Peyer's patch (tissue), 4 donors: Measurements from ENCODE around the gene BDNF. TPM values are rescaled to one million over a fixed set of nuclear protein-coding genes. Genes with fewer than 3 reads are reported as not detected.

Experiments
- DNase-seq, 3 donors: peaks; one replicate each; pipeline ENCODE4 v3.0.0-alpha.2; 2017 to 2019
- H3K27ac ChIP-seq, 4 donors: fragments of 200-600 bp; sonication (generic); one replicate each; pipeline ENCODE4 v1.5.1; 2016 to 2019
- H3K27me3 ChIP-seq, 2 donors: fragments of 200-600 bp; sonication (generic); one replicate each; pipeline ENCODE4 v1.5.1; 2019
- H3K36me3 ChIP-seq, 3 donors: fragments of 200-600 bp; sonication (generic); one replicate each; pipeline ENCODE4 v1.5.1; 2016 to 2019
- H3K4me1 ChIP-seq, 4 donors: fragments of 200-600 bp; sonication (generic); one replicate each; pipeline ENCODE4 v1.5.1; 2016 to 2019
- H3K4me3 ChIP-seq, 4 donors: fragments of 200-600 bp; sonication (generic); 1 replicate in 3 of 4; 2 replicates in 1 of 4; pipeline ENCODE4 v1.5.1; 2016 to 2019; ENCODE audit warnings: mild to moderate bottlenecking in 1 of 4
- H3K9me3 ChIP-seq, 4 donors: fragments of 200-600 bp; sonication (generic); one replicate each; pipeline ENCODE4 v1.5.1; 2016 to 2019; ENCODE audit warnings: mild to moderate bottlenecking in 1 of 4
- POLR2A ChIP-seq, 2 donors: fragments of 450-650 bp; IDR thresholded peaks; one replicate each; pipeline ENCODE4 v1.5.1; 2017; ENCODE audit warnings: antibody characterized with exemption in 2 of 2, mild to moderate bottlenecking in 2 of 2, moderate library complexity in 2 of 2
- total RNA-seq, 4 donors: library from RNA; depleted of rRNA; stranded (reverse); fragments of >200 nt; gene quantifications; one replicate each; pipeline ENCODE4 v1.1.0, GENCODE V29; 2016
- TF ChIP-seq, protein P1 (sequence below), 6 experiments: fragments of 450-650 bp in 4 of 6; fragments of 200-600 bp in 2 of 6; sonication (generic) in 1 of 6; IDR thresholded peaks; one replicate each; pipeline ENCODE4 v1.5.1; 2017 to 2019; ENCODE audit warnings: antibody characterized with exemption in 6 of 6, mild to moderate bottlenecking in 3 of 6, moderate library complexity in 1 of 6

The BDNF gene
- total RNA-seq, 4 donors from 2014 or later = 0.53 to 1.3 TPM; not detected in 2

DNA sequence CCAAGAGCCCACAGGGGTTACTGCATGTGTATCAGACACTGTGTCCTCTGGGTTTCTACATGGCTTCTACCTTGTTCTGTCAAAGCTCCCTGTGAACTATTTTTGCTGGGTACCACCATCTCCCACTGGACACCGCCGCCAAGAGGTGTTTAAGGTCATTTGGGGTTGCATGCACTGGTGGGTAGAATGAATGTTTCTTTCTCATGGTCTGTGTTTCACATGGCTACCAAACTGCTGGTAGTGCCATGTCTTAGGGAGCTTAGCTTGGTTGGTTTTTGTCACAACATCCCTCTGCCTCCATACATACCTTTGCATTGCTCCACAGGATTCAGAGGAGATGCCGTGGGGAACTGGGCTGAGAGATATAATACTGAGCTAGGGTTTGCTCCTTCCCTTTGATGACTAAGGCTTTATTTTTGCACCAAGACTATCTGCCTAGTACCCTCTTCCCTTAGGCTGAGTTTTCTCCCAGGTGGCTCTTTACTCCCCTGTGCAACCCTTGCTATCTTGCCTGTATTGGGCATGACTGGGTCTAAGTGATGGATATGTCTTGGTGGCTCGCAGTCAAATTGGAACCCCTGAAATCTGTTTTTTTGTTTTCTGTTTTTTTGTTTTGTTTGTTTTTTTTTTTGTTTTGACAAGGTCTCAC, 73.2 kb downstream of the BDNF start:
- Histone ChIP-seq H3K4me3 (no peak overlapping the region), H3K27ac (no peak overlapping the region), H3K36me3 (no peaks in the 10 kb centered on the region), H3K9me3 (no peaks in the 10 kb centered on the region), H3K4me1 (no peaks in the 10 kb centered on the region), H3K27me3 (no peaks in the 10 kb centered on the region)
- DNase-seq = no peak
- TF ChIP-seq POLR2A (IDR thresholded peaks at IDR 0.05) = no peak
- TF ChIP-seq, protein P1, sequence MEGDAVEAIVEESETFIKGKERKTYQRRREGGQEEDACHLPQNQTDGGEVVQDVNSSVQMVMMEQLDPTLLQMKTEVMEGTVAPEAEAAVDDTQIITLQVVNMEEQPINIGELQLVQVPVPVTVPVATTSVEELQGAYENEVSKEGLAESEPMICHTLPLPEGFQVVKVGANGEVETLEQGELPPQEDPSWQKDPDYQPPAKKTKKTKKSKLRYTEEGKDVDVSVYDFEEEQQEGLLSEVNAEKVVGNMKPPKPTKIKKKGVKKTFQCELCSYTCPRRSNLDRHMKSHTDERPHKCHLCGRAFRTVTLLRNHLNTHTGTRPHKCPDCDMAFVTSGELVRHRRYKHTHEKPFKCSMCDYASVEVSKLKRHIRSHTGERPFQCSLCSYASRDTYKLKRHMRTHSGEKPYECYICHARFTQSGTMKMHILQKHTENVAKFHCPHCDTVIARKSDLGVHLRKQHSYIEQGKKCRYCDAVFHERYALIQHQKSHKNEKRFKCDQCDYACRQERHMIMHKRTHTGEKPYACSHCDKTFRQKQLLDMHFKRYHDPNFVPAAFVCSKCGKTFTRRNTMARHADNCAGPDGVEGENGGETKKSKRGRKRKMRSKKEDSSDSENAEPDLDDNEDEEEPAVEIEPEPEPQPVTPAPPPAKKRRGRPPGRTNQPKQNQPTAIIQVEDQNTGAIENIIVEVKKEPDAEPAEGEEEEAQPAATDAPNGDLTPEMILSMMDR (IDR thresholded peaks at IDR 0.05) = no peak

DNA sequence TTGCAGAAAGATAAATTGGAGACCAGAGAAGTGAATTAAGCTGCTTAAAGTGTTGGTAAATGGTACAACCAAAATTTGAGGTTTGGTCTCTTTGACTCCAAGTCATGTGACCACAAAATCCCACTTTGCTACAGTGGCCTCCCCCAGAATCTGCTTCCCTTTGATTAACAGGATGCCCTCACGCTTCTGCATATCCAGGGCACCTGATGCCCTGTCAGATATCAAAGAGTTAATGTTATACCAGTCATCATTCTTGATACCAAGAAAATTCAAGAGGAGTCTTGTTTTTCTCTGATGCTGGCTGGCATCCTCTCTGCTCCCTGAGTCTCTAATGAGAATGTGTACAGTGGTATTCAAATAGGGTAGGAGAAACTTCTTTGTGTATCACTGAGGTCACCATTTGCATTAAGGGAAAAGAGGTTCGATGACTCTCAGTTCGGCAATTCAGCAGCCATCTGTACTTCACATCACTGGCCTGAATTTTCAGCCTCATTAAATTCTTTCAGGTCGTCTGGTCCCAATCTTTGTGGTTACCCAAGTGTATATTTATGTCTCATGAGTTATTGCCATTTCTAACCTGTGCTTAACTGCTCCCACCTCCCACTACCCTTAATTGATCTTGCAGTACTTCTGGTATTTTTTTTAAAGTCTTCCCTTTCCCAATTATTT, 73.9 kb downstream of the BDNF start:
- DNase-seq = no peak
- no peak overlapping the region for H3K4me3 ChIP-seq
- no peaks in the 10 kb centered on the region for H3K4me1 ChIP-seq
- no peak overlapping the region for H3K27ac ChIP-seq
- H3K27me3 ChIP-seq = no peaks in the 10 kb centered on the region
- no peaks in the 10 kb centered on the region for H3K36me3 ChIP-seq
- no peaks in the 10 kb centered on the region for H3K9me3 ChIP-seq
- TF ChIP-seq, protein P1 (IDR thresholded peaks at IDR 0.05) = no peak
- no peak for TF ChIP-seq POLR2A (IDR thresholded peaks at IDR 0.05)

- no peaks in the 10 kb centered on the region for H3K36me3 ChIP-seq
- no peaks in the 10 kb centered on the region for H3K9me3 ChIP-seq
- H3K4me3 ChIP-seq = no peak overlapping the region
- no peak for DNase-seq
- no peaks in the 10 kb centered on the region for H3K4me1 ChIP-seq
- no peaks in the 10 kb centered on the region for H3K27me3 ChIP-seq
- TF ChIP-seq, protein P1 (IDR thresholded peaks at IDR 0.05) = no peak
- no peak for TF ChIP-seq POLR2A (IDR thresholded peaks at IDR 0.05)
- H3K27ac ChIP-seq = no peak overlapping the region
These were observed 74.8 kb downstream of the BDNF start for GRCh38 chr11:27625347-27625912.

DNA sequence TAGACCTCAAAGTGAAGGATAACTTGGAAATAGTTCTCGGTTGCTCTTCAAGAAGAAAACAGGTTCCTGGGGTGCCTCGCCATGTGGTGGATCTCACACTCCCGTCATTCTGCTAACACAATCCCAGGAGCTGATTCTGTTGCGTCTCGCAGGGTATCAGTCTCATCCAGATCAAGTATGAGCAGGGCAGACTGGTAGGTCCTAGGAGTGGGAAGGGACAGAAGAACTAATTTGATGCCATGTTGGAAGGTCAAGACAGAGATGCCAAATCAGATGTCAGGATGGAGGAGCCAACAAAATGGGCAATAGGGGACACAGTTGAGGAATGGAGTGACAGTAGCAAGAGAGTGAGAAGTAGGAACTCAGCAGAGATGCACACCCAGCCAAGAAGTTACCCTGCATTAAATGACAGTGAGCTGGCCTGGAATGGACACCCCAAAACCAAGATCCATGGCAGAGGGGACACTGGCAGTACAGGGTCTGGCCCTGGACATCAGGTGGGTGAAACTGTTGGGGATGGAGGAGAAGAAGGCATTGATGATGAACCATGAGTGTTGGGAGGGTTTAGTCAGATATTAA, 76.2 kb downstream of the BDNF start:
- TF ChIP-seq POLR2A (IDR thresholded peaks at IDR 0.05) = no peak
- TF ChIP-seq, protein P1 (IDR thresholded peaks at IDR 0.05) = no peak
- no peaks in the 10 kb centered on the region for H3K36me3 ChIP-seq
- no peak overlapping the region for H3K4me3 ChIP-seq
- H3K27ac ChIP-seq = no peak overlapping the region
- no peaks in the 10 kb centered on the region for H3K9me3 ChIP-seq
- DNase-seq = no peak
- no peaks in the 10 kb centered on the region for H3K4me1 ChIP-seq
- no peaks in the 10 kb centered on the region for H3K27me3 ChIP-seq

DNA sequence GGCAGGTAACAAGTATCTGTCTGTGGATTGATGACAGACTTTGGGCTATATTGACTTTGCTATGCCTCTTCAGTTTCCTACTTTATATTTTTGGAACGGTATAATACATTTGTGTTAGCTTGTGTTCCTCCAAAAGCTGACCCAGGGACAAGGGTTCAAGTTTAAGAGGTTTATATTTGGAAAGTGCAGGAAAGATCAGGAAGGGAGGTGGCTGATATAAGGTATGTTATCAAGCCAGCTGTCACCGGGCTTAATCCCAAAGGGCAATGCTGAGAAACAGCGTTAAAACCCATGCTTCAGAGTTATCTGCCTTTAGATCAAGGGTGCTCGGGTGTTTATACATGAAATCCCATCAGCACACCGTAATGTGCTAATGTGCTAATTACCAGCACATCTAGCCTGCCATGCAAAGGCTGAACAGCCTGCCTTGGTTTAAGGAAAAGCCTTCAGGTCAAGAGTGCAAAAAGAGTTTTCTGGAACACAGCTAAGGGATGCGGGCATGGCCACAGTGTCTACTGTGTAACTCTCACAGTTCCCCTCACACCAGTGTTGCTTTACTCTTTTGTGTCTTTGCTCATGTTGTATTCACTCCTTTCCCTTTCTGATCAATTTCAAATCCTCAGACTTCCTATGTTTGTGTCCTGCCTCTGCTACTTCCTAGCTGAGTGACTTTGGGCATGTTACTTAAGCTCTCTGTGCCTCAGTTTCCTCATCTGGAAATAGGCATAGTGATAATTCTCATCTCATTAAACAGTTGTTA, 77.5 kb downstream of the BDNF start:
- TF ChIP-seq POLR2A (IDR thresholded peaks at IDR 0.05) = no peak
- TF ChIP-seq, protein P1 (IDR thresholded peaks at IDR 0.05) = no peak

More for the DNA sequence above, 77.5 kb downstream of the BDNF start:
- Histone ChIP-seq H3K4me3 (no peak overlapping the region), H3K4me1 (no peaks in the 10 kb centered on the region), H3K27ac (no peak overlapping the region), H3K27me3 (no peaks in the 10 kb centered on the region), H3K36me3 (no peaks in the 10 kb centered on the region), H3K9me3 (no peaks in the 10 kb centered on the region)
- DNase-seq = no peak
